GM21576 (cell line): ENCODE measurements around the gene TVP23C.

ENCODE experiments used
- ATAC-seq: cut with Tn5 transposase; IDR thresholded peaks from one replicate; pipeline ENCODE4 v1.9.1; 2021; ENCODE audit warnings: mild to moderate bottlenecking, moderate library complexity; ENCODE audit not compliant: unreplicated experiment

Gene TVP23C

DNA sequence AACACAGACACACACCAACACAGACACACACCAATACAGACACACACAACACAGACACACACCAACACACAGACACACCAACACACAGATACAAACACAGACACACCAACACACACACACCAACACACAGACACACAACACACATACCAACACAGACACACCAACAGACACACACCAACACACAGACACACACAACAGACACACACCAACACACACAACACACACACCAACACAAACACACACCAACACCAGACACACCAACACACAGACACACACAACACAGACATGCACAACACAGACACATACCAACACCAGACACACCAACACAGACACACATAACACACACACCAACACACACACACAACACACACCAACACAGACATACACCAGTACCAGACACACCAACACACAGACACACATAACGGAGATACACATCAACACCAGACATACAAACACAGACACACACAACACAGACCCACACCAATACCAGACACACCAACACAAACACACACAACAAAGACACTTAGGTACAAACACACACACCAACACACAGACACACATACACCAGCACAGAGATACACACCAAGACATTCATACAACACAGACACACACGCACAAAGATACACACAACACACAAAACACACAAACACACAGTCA, 98.1 kb downstream of the TVP23C start:
- ATAC-seq: no peak

DNA sequence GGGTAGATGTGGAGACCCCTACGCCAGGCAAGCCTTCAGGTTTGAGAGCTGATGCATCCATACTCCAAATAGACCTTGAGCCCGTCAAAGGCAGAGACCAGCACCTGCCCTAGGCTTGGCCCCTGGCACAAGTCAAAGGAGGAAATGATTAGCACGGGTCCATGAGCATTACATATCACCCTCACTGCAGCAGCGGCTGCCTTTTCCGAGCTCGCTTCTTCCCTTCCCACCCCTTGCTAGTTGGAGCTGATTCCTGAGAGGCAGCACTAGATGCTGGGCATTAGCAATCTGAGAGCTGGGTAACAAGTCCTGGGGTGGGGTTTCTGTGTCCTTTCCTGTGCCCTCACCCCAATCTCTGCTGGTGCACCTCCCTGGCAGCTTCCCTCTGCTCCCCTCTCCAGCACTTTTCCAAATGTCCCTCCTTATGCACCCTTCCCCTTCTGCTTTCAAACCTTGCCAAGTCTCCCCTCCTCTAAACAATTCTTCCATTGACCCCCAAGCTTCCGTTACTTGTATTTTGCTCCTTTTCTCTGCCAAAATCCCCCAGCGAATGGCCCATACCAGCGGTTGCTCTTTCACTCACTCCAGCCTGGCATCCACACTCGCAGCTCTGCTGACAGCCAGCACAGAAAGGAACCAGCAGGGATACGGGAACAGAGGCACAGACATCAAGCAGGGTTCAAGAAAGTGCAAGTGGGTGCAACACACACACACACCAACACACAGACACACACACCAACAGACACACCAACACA, 98.9 kb downstream of the TVP23C start:
- no peak for ATAC-seq

DNA sequence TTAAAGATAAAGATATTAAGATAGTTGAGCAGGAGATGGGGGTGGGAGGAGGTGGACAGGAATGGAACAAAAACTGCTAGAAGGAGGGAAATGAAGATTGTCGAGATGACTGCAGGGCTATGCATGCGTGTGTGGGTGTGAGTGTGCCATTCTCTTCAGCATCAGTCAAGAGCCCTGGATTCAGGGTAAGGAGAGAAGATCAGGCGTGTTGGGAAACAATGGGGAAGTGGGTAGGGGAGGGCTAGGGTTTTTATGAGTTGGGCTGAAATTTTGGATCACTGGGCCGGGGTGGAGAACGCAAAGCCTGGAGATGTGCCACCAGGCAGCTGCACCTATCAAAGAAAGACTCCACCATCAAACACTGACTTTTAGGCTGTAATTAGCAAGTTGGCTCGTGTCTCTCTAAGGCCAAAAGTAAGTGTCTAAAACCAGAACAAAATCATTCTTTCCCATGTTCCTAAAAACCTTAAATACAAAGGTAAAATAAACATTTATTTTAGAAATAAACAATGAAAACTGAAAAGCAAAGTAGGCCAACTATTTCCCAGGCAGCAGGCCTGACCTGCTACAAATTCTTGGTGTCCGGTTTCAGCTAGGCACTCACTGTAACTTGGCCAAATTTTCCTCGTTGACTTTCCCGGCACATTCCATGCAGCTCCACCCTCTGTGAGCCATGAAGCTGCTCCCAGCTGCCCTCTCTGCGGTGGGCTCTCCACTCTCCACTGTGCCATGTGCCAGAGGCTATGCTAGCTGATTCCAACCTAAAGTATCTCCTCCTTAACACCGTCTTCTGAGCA, 100.1 kb downstream of the TVP23C start:
- ATAC-seq: no peak

DNA sequence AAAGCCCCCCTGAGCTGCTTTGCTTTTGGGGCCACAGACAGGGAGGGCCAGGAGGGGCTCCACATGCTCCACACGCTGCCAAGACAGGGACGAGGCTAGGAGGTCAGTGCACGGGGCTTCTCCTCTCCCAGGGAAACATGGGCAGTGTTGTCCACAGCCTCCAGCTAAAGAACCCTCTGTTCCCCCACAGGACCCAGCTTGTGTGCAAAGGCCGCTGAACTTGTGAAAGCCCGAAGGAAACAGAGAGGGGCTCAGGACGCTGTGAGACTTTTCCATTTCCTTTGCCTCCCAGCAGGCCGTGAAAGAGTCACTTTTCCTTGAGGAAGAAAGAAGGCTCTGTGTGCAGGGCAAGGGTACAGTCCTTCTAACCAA, 105.6 kb downstream of the TVP23C start:
- no peak for ATAC-seq

DNA sequence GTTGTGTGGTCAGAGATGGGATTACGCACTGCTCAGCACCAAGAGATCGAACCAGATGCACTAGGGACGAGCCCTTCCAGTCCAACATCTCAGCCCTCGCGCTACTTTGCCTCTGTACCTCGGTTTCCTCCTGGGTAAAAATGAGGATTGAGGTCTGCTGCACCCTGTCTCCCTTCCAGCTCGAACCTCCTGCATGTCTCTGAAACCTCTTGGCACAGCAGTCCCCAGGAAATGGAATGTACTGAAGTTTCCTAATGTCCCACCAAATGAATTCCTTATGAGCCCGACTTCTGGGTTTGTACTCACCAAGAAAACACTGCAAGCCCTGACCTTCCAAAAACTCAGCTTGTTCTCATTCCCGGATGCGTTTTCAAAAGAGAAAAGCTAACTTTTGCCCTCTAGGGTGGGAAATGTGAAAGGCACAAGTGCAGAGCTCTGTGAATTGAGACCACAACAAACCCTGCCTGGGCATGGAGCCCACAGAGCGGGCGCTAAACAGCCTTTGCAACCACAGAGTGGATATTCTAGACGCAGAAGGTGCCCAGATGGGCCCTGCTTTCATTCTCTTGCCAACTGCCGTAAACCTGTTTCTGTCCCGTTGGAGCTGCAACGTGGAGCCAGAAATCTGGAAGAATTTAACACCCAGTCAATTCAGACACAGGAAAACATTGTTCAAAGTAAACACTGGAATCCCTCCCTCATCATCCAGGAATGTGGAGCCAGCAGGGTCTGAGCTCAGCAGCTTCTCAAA, 106.1 kb downstream of the TVP23C start:
- no peak for ATAC-seq

DNA sequence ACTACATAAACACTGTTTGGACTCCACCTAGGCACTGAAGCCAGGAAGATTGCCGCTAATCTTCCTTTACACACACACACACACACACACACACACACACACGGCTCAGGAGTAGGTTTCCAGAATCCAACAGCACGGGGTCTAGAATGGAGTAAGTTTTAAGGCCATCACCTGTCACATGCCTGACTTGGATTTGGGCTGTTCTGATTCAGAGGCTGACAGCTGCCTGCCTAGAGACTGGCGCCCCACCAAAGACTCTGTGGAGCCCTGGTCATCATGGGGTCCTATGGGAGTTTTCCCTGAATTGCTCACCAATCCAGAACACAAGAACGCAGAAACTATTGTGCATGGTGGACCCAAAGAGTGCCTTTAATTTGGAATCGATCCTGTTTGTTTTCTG, 106.8 kb downstream of the TVP23C start:
- ATAC-seq: no peak

DNA sequence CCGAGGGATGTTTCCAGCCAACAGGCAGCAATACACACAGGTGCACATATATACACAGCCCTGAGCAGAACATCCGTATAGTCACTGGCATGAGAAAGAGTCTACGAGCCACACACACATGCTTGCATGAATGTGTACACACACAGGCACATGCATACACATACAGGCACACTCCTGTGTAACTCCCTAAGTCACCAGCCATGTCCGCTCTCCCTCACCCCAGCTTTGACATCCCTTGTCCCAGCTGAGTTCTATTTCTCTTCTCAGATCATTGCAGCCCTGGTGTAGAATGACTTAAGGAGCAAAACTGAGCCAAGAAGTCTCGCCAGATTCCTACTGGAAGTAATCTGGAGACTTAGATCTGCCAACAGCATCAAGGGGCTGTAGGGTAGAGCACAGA, 108.9 kb downstream of the TVP23C start:
- no peak for ATAC-seq

DNA sequence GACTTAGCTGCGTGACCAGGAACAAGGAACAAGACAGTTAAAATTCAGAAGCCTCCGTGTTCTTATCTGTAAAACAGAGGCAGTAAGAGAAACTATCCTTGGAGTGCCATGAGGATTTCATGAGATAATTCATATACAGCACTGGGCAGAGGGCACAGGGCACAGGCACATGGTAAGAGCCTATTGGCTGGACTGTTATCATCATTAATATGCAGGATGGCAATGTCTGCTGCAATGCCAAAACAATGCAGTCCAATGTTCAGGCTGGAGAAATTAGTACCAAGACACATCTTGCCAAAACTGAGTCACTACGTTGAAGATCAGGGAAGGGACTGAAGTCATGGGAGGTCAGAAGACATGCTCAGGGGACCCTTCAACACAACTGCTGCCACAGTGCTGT, 109.5 kb downstream of the TVP23C start:
- no peak for ATAC-seq

DNA sequence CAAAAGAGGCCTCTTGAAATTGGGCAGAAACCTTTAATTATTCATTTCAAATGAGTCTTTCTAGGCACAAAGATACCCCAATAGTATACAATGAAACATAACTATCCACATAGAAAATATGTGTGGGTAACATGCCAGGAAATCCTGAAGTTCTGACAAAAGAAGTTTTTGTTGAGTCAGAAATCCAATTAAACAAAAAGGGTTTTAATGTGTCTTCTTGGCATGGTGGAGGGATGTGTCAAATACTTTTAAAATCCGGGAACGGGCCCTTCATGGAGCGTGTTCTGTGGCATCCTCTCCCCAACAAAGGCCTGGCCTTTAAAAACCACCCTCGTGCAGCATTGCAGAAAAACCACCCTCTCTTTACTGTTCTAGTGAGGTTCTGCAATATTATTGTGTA, 110.0 kb downstream of the TVP23C start:
- ATAC-seq: no peak

DNA sequence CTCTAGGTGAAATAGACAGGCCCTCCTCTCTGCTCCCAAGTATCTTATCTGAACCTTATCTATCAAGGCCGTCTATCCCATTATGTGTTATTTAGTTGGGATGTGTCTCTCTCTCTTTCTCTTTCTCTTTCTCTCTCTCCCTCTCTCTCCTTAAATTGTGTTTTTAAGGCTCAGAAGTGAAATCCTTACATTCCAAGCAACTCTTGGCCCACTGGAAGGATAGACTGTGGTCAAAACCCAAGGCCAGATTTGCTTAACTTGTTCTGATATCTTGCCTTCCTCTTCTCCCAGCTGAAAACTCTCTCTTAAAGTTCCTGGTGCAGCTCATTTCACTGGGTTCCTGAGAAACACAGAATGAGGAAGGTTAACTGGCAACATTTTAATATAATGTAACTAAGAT, 110.5 kb downstream of the TVP23C start:
- ATAC-seq: no peak
